NCI-H510A (cell line): ENCODE measurements around the gene TNKS1BP1.
"Not testable (repeated sequence)": the region's sequence is repeated elsewhere in the genome, so short reads cannot be mapped to it uniquely, and the experiment has no call there.

ENCODE experiments used
- DNase-seq: peaks from one replicate; lab custom pipeline; 2025; lab: John Stamatoyannopoulos, UW

The TNKS1BP1 gene

GRCh38 chr11:57353446-57353845 lies 28.7 kb upstream of the TNKS1BP1 start:
- DNase-seq: no peak

GRCh38 chr11:57353036-57353435 lies 28.3 kb upstream of the TNKS1BP1 start:
- no peak for DNase-seq

- peak; percentile 4 for DNase-seq
Measured at GRCh38 chr11:57349491-57350274, 24.9 kb upstream of the TNKS1BP1 start.

GRCh38 chr11:57348636-57349313 lies 24.0 kb upstream of the TNKS1BP1 start:
- no peak for DNase-seq

- no peak for DNase-seq
Measured at GRCh38 chr11:57348052-57348451, 23.3 kb upstream of the TNKS1BP1 start.

GRCh38 chr11:57347336-57347735 lies 22.6 kb upstream of the TNKS1BP1 start:
- no peak for DNase-seq

GRCh38 chr11:57345555-57346211 lies 20.9 kb upstream of the TNKS1BP1 start:
- peak; percentile 65 for DNase-seq

GRCh38 chr11:57344826-57345225 lies 20.1 kb upstream of the TNKS1BP1 start:
- no peak for DNase-seq

- DNase-seq: peak; percentile 9
Measured at GRCh38 chr11:57343825-57344224, 19.1 kb upstream of the TNKS1BP1 start.

- no peak for DNase-seq
Measured at GRCh38 chr11:57342702-57343101, 17.9 kb upstream of the TNKS1BP1 start.

GRCh38 chr11:57341250-57341808 lies 16.6 kb upstream of the TNKS1BP1 start:
- no peak for DNase-seq

GRCh38 chr11:57340039-57340615 lies 15.4 kb upstream of the TNKS1BP1 start:
- peak; percentile 2 for DNase-seq

- no peak for DNase-seq
Measured at GRCh38 chr11:57339328-57339727, 14.6 kb upstream of the TNKS1BP1 start.

GRCh38 chr11:57338142-57338541 lies 13.4 kb upstream of the TNKS1BP1 start, which contains the start of gene P2RX3:
Gene P2RX3, plus strand, starts transcription at chr11:57338352. Its CDS starts 199 bp downstream, at chr11:57338551.
- no peak for DNase-seq

- DNase-seq: not testable (repeated sequence)
Measured at GRCh38 chr11:57336856-57337255, 12.1 kb upstream of the TNKS1BP1 start.

- DNase-seq: no peak
Measured at GRCh38 chr11:57336111-57336666, 11.4 kb upstream of the TNKS1BP1 start.

GRCh38 chr11:57335343-57336110 lies 10.8 kb upstream of the TNKS1BP1 start, which contains the start of gene SSRP1:
Gene SSRP1, minus strand, starts transcription at chr11:57335892. Its CDS starts 771 bp downstream, at chr11:57335121.
- DNase-seq: peak; percentile 90

- DNase-seq: no peak
Measured at GRCh38 chr11:57335023-57335342, 10.2 kb upstream of the TNKS1BP1 start.

GRCh38 chr11:57332694-57333440 lies 8.1 kb upstream of the TNKS1BP1 start:
- no peak for DNase-seq

GRCh38 chr11:57331720-57332119 lies 7.0 kb upstream of the TNKS1BP1 start:
- DNase-seq: no peak
